Peyer's patch (tissue), 4 donors: Measurements from ENCODE around the gene HK3.

Experiments
- POLR2A ChIP-seq, 2 donors: fragments of 450-650 bp; IDR thresholded peaks; one replicate each; pipeline ENCODE4 v1.5.1; 2017; ENCODE audit warnings: antibody characterized with exemption in 2 of 2, mild to moderate bottlenecking in 2 of 2, moderate library complexity in 2 of 2
- TF ChIP-seq, protein P1 (sequence below), 6 experiments: fragments of 450-650 bp in 4 of 6; fragments of 200-600 bp in 2 of 6; sonication (generic) in 1 of 6; IDR thresholded peaks; one replicate each; pipeline ENCODE4 v1.5.1; 2017 to 2019; ENCODE audit warnings: antibody characterized with exemption in 6 of 6, mild to moderate bottlenecking in 3 of 6, moderate library complexity in 1 of 6

- TF ChIP-seq, protein P1, sequence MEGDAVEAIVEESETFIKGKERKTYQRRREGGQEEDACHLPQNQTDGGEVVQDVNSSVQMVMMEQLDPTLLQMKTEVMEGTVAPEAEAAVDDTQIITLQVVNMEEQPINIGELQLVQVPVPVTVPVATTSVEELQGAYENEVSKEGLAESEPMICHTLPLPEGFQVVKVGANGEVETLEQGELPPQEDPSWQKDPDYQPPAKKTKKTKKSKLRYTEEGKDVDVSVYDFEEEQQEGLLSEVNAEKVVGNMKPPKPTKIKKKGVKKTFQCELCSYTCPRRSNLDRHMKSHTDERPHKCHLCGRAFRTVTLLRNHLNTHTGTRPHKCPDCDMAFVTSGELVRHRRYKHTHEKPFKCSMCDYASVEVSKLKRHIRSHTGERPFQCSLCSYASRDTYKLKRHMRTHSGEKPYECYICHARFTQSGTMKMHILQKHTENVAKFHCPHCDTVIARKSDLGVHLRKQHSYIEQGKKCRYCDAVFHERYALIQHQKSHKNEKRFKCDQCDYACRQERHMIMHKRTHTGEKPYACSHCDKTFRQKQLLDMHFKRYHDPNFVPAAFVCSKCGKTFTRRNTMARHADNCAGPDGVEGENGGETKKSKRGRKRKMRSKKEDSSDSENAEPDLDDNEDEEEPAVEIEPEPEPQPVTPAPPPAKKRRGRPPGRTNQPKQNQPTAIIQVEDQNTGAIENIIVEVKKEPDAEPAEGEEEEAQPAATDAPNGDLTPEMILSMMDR (IDR thresholded peaks at IDR 0.05) = no peak
- TF ChIP-seq POLR2A (IDR thresholded peaks at IDR 0.05) = no peak
These were observed 50.5 kb downstream of the HK3 start for GRCh38 chr5:176848651-176849050.
